HUES64 (cell line): ENCODE measurements around the gene CDC73. TPM values are rescaled to one million over a fixed set of nuclear protein-coding genes. Genes with fewer than 3 reads are reported as not detected.
A peak's percentile ranks its signal among the peaks of the same experiment; 100 is the strongest.

Experiments used
- H3K27ac ChIP-seq: 2 replicates; pipeline ENCODE4 v1.7.0; 2013; ENCODE audit warnings: low read depth, low read length, inconsistent platforms
- H3K27me3 ChIP-seq: 2 replicates; pipeline ENCODE4 v1.6.1; 2013; ENCODE audit warnings: mild to moderate bottlenecking, low read length; ENCODE audit not compliant: insufficient read depth
- H3K36me3 ChIP-seq: 2 replicates; pipeline ENCODE4 v1.6.1; 2013; ENCODE audit warnings: mild to moderate bottlenecking, low read length; ENCODE audit not compliant: insufficient read depth
- H3K4me1 ChIP-seq: 2 replicates; pipeline ENCODE4 v1.6.1; 2013; ENCODE audit warnings: mild to moderate bottlenecking, low read length, moderate library complexity; ENCODE audit not compliant: insufficient read depth
- H3K4me3 ChIP-seq: 2 replicates; pipeline ENCODE4 v1.5.1; 2013; ENCODE audit warnings: mild to moderate bottlenecking, low read length, moderate library complexity
- H3K9ac ChIP-seq: 2 replicates; pipeline ENCODE4 v1.6.1; 2013; ENCODE audit warnings: mild to moderate bottlenecking, low read depth, low read length
- H3K9me3 ChIP-seq: 2 replicates; pipeline ENCODE4 v1.6.1; 2013; ENCODE audit warnings: low read depth, low read length; ENCODE audit not compliant: insufficient read depth
- WGBS: fragments of 150-250, 120-280 bp; methylation state at CpG from one replicate; pipeline ENCODE4 v1.1.7; 2013; ENCODE audit warnings: missing lambda C conversion rate; 5-methylcytosine and 5-hydroxymethylcytosine counted together
- polyA plus RNA-seq, 2 experiments: library from polyadenylated mRNA; stranded (reverse); fragments of 50-300 nt; gene quantifications; one replicate each; pipeline ENCODE4 v1.2.3, GENCODE V29; 2013

CDC73 gene
- 33.6 TPM for polyA plus RNA-seq (2013, experiment 1 of 2)
- polyA plus RNA-seq (2013, experiment 2 of 2), result 29.7 TPM

DNA sequence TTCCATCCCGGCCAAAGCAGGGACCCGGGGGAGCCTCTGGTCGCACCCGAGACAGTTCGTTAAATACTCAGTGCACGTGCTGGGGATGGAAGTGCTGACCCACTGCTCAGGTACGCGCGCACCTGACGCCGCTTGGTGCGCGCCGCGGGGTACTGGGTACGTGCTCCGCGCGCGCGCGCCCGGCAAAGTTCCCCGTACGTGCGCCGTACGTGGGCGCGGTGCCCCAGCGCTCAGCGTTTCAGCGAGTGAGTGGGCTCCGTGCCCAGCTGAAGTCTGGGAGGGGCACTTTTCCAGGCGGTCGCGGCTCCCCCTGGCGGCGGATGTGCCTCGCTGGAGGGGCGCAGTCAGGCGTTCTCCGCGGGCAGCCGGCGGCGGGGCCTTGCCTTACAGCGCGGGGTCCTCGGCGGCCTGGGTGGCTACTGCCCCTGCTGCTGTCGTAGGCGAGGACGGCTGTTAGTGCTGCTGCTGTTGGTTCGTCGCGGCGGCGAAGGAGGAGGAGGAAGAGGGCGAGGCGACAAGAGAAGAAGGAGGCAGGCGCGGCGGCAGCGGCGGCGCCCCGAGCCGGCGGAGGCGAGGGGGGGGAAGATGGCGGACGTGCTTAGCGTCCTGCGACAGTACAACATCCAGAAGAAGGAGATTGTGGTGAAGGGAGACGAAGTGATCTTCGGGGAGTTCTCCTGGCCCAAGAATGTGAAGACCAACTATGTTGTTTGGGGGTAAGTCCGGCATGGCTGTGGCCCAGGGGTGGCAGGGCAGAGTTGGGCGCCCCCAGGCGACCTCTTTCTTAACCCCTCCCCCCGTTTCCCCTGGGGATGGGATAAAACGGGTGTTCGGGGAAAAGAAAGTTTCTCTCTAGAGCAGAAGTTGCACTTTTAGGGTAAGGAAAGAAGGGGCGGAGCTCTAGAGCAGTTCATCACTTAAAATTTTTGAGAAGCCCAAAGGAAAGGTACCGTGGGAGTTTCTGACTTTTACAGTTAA lies at the start of gene CDC73:
Gene CDC73 (plus strand): TSS at position 416 of the 978 bp plus-strand sequence. CDS start 170 bp downstream, at position 586.
- WGBS, result under 1% methylated on average over 83 of the region's 85 CpGs
- Histone ChIP-seq H3K4me3 (peak within 1 kb of the TSS; percentile 73), H3K9ac (peak within 1 kb of the TSS; percentile 84), H3K27me3 (peaks cover 9% of the 10 kb centered on the region; the same call in 1 of the 2 replicates), H3K4me1 (peaks cover 13% of the 10 kb centered on the region), H3K27ac (peak within 1 kb of the TSS; percentile 85), H3K36me3 (peaks cover 21% of the 10 kb centered on the region), H3K9me3 (no peaks in the 10 kb centered on the region)

DNA sequence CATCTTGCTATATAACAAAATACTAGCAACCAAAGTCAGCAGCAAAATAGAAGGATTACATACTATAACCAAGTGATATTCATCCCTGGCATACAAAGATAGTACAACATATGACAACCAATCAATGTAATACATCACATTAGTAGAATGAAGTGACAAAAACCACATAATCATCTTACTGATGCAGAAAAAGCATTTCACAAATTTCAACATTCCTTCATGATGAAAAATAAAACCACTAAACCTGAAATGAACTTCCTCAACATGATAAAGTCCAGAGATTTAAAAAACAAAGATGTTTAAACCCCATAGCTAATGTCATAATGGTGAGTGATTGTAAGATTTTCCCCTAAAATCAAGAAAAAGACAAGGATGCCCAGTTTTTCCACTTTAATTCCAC lies 43.8 kb upstream of the CDC73 start:
- peaks cover 6% of the 10 kb centered on the region; the same call in 1 of the 2 replicates for H3K9me3 ChIP-seq
- H3K27ac ChIP-seq, result no peak overlapping the region

DNA sequence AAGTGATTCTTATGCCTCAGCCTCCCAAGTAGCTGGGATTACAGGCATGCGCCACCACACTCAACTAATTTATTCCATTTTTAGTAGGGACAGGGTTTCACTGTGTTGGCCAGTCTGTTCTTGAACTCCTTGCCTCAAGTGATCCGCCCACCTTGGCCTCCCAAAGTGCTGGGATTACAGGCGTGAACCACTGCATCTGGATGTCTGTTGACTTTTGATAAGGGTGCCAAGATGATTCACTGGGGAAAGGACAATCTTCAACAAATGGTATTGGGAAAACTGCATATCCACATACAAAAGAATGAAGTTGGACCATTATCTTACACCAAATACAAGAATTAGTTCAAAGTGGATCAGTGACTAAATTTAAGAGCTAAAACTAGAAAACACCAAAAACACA lies 42.6 kb upstream of the CDC73 start:
- H3K4me3 ChIP-seq, result no peak overlapping the region
- H3K27me3 ChIP-seq, result no peaks in the 10 kb centered on the region
- 100% methylated on average over 3 of the region's 3 CpGs for WGBS
- no peak overlapping the region for H3K9ac ChIP-seq
- peaks cover 88% of the 10 kb centered on the region for H3K36me3 ChIP-seq
- H3K9me3 ChIP-seq, result peaks cover 6% of the 10 kb centered on the region; the same call in 1 of the 2 replicates
- H3K4me1 ChIP-seq, result no peaks in the 10 kb centered on the region
- H3K27ac ChIP-seq, result no peak overlapping the region

More for the DNA sequence above, 43.8 kb upstream of the CDC73 start:
- Histone ChIP-seq H3K4me1 (no peaks in the 10 kb centered on the region), H3K9ac (no peak overlapping the region), H3K27me3 (no peaks in the 10 kb centered on the region), H3K36me3 (peaks cover 80% of the 10 kb centered on the region), H3K4me3 (no peak overlapping the region)

DNA sequence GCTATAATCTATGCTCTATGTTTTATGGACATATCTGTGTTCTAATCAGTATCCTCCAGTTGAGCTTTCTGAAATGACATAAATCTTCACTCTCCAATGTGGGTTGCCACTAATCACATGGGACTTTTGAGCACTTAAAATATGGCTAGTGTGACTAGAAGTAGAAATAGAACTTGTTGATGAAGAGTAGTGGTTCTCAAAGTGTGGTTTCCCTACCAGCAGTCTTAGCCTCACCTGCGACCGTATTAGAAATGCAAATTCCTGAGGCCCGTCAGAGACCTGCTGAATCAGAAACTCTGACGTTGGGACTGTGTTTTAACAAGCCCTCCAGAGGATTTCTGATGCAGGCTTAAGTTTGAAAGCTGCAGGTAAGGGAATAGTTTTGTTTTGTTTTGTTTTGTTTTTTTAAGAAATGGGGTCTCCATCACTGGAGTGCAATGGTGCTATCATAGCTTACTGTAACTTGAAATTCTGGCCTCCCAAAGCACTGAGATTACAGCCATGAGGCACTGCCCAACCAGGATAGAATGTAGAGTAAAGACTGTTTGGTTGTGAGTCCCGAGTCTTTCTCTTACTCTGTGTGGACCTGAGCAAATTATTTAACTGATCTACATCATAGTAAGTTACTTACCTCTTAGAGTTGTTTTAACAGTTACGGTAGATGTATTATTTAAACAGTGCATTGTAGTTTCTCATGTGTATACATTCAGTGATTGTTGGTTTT lies 38.3 kb upstream of the CDC73 start:
- no peaks in the 10 kb centered on the region for H3K9me3 ChIP-seq
- H3K27ac ChIP-seq, result no peak overlapping the region
- no peak overlapping the region for H3K9ac ChIP-seq
- peaks cover 89% of the 10 kb centered on the region for H3K36me3 ChIP-seq
- no peaks in the 10 kb centered on the region for H3K4me1 ChIP-seq
- H3K4me3 ChIP-seq, result no peak overlapping the region
- H3K27me3 ChIP-seq, result no peaks in the 10 kb centered on the region
- WGBS, result 86% methylated on average over 6 of the region's 6 CpGs

DNA sequence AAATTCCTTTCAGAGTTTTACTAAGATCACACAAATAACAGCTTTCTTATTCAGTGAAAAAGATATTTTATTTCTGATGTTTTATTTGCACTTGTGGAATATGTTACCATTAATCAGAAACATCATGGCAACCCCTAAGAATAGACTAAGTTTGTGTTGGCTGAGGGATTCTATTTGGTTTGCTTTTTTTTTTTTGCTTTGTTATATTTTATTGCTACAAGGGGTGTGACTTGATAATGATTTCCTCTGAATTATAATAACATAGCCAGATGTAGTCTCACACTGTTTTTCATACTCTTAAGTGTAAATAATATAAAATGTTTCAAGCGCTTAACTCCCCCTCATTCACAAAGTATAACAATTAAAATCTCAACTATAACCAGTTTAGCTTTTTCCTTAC lies 36.6 kb upstream of the CDC73 start:
- H3K4me1 ChIP-seq, result no peaks in the 10 kb centered on the region
- H3K4me3 ChIP-seq, result no peak overlapping the region
- no peak overlapping the region for H3K9ac ChIP-seq
- no peaks in the 10 kb centered on the region for H3K27me3 ChIP-seq
- no peak overlapping the region for H3K27ac ChIP-seq
- H3K36me3 ChIP-seq, result peaks cover 81% of the 10 kb centered on the region
- WGBS, result no CpG with 5 or more reads among the region's 1 CpG
- H3K9me3 ChIP-seq, result no peaks in the 10 kb centered on the region

DNA sequence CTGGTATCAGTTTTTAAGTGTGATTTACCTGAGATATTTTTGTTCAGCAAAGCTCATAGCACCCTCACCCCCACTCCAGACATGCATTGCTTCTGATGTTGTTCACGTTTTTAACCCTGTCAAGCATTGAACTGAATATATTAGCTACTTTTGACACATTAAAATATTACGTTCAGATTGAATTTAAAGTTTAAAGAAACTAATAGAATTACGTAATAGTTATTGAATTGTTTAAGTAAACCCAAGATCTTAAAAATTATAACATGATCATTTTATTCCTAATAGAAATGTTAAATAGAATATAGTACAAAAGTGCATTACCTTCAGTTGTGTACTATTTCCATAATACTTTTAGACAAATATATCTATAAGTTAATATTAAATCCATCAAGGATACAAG lies 35.5 kb upstream of the CDC73 start:
- H3K27me3 ChIP-seq, result no peaks in the 10 kb centered on the region
- H3K9ac ChIP-seq, result no peak overlapping the region
- H3K4me3 ChIP-seq, result no peak overlapping the region
- no peak overlapping the region for H3K27ac ChIP-seq
- no peaks in the 10 kb centered on the region for H3K4me1 ChIP-seq
- no peaks in the 10 kb centered on the region for H3K9me3 ChIP-seq
- H3K36me3 ChIP-seq, result peaks cover 81% of the 10 kb centered on the region
- 100% methylated on average over 1 of the region's 3 CpGs for WGBS

DNA sequence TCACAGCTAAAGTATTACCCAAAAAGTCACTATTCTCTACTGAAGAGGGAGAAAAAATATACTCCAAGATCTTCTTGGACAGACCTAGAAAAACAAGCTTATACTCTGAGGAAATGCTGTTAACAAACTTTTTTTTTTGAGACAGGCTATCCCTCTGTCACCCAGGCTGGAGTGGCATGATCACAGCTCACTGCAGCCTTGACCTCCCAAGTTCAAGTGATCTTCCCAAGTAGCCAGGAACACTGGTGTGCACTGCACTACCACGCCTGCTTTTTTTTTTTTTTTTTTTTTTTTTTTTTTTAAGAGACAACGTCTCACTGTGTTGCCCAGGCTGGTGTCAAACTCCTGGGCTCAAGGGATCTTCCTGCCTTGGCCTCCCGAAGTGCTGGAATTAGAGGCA lies 33.9 kb upstream of the CDC73 start:
- Histone ChIP-seq H3K9ac (no peak overlapping the region), H3K4me1 (no peaks in the 10 kb centered on the region), H3K27me3 (no peaks in the 10 kb centered on the region), H3K27ac (no peak overlapping the region), H3K36me3 (peaks cover 71% of the 10 kb centered on the region), H3K9me3 (no peaks in the 10 kb centered on the region), H3K4me3 (no peak overlapping the region)
- WGBS, result 83% methylated on average over 3 of the region's 3 CpGs

DNA sequence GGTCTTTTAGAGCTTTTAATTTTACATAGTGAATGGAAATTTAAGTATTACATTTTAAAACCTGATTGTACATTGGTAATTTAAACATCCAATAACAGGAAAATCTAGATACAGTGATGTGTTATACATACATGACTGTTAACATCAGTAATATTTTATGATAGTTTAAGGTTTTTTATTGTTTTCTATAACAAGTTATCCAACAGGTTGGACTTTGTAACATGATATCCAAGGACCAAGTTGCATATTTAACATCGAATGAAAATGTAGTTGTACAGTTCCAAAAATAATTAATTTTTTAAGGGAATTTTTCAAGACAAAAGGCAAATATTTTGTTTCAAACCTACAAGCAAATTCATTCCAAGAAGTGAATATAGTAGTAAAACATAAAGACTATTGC lies 31.0 kb upstream of the CDC73 start:
- Histone ChIP-seq H3K27me3 (no peaks in the 10 kb centered on the region), H3K4me1 (no peaks in the 10 kb centered on the region), H3K9ac (no peak overlapping the region), H3K36me3 (peaks cover 44% of the 10 kb centered on the region), H3K9me3 (no peaks in the 10 kb centered on the region), H3K4me3 (no peak overlapping the region), H3K27ac (no peak overlapping the region)
- WGBS, result no CpG with 5 or more reads among the region's 1 CpG

DNA sequence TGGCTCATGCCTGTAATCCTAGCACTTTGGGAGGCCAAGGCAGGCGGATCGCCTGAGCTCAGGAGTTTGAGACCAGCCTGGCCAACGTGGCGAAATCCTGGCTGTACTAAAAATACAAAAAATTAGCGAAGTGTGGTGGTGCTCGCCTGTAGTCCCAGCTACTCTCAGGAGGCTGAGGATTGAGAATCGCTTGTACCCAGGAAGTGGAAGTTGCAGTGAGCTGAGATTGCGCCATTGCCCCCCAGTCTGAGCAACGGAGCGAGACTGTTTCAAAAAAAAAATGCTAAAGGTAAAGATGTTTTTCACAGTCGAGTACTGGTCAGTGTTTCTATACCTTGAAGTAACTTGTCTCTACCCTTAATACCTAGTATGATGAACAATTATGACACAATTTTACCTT lies 27.7 kb upstream of the CDC73 start:
- no peak overlapping the region for H3K4me3 ChIP-seq
- H3K27me3 ChIP-seq, result no peaks in the 10 kb centered on the region
- peaks cover 38% of the 10 kb centered on the region for H3K36me3 ChIP-seq
- no peak overlapping the region for H3K9ac ChIP-seq
- no peaks in the 10 kb centered on the region for H3K4me1 ChIP-seq
- 94% methylated on average over 11 of the region's 11 CpGs for WGBS
- no peak overlapping the region for H3K27ac ChIP-seq
- no peaks in the 10 kb centered on the region for H3K9me3 ChIP-seq

DNA sequence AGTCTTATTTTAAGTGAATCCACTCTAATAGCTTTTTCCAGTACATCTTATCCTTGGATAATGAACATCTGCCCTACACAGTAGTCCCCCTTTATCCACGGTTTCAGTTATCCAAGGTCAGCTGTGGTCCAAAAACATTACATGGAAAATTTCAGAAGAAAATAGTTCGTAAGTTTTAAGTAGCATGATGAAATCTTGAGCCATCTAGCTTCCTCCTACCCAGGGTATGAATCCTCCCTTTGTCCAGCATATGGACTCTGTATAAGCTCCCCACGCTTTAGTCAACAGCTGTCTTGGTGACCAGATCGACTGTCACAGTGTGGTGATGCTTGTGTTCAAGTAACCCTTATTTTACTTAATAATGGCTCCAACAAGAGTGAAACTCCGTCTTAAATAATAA lies 19.2 kb upstream of the CDC73 start:
- no peak overlapping the region for H3K4me3 ChIP-seq
- WGBS, result 97% methylated on average over 3 of the region's 5 CpGs
- H3K27me3 ChIP-seq, result peaks cover 20% of the 10 kb centered on the region
- no peaks in the 10 kb centered on the region for H3K9me3 ChIP-seq
- no peak overlapping the region for H3K9ac ChIP-seq
- peaks cover 9% of the 10 kb centered on the region; the same call in 1 of the 2 replicates for H3K36me3 ChIP-seq
- no peaks in the 10 kb centered on the region for H3K4me1 ChIP-seq
- H3K27ac ChIP-seq, result no peak overlapping the region
